Thyroid gland (tissue), 4 donors: ENCODE results near the gene SYCE1.

Experiments used
- CTCF ChIP-seq, 6 experiments: fragments of 200-600 bp in 3 of 6; fragments of 450-650 bp in 3 of 6; sonication (generic) in 3 of 6; IDR thresholded peaks; one replicate each; pipeline ENCODE4 v1.5.1; 2016 to 2019; ENCODE audit warnings: antibody characterized with exemption in 6 of 6, mild to moderate bottlenecking in 2 of 6, inconsistent platforms in 1 of 6, moderate library complexity in 1 of 6
- POLR2A ChIP-seq, 2 donors: fragments of 450-650 bp; IDR thresholded peaks; one replicate each; pipeline ENCODE4 v1.6.1; 2017; ENCODE audit warnings: antibody characterized with exemption in 2 of 2, mild to moderate bottlenecking in 2 of 2, moderate library complexity in 1 of 2

- TF ChIP-seq CTCF (IDR thresholded peaks at IDR 0.05) (no peak), POLR2A (IDR thresholded peaks at IDR 0.05) (no peak)
These were observed 45.7 kb upstream of the SYCE1 start for GRCh38 chr10:133611079-133611478.
